ENCODE measurements around the gene RNF213. TPM values are rescaled to one million over a fixed set of nuclear protein-coding genes. Genes with fewer than 3 reads are reported as not detected.
A peak's percentile ranks its signal among the peaks of the same experiment; 100 is the strongest.

The RNF213 gene
- total RNA-seq, 6 experiments from 2014 or later: 59.1 to 87.7 (median 73.0) TPM

DNA sequence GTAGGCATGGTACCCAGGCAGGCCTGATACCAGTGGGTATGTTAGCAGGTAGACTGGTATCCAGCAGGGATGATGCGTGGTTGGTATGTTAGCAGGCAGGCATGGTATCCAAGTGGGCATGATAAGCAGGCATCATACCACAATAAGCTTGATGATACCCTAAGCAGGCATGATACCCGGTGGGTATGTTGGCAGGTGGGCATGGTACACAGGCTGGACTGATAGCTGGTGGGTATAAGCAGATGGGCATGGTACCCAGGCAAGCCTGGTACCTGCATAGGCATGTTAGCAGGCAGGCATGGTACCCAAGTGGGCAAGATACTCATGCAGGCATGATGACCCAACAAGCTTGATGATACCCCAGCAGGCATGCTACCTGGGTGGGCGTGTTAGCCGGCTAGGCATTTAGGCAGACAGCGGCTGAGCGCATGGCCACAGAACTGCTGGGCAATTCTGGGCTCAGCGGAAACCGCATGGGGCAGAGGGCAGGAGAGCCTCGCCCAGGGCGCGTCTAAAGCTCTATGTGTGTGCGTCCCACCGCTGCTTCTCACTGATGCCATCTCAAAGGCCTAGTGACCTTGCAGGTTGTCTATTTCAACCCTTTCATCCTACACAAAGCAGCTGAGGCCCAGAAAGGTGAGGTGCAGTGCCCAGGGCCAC is 42.8 kb upstream of the RNF213 start:
- intact Hi-C loops (cut with DNase I): no loop called here
- WGBS (ENCODE audit: insufficient coverage, low coverage, low lambda C conversion rate, missing lambda C conversion rate): 88% methylated on average over 8 of the region's 13 CpGs
- ATAC-seq (no peak), DNase-seq (no peak)
- H3K9me3 ChIP-seq: no peaks in the 10 kb centered on the region
- no peaks in the 10 kb centered on the region for H3K27me3 ChIP-seq
- no peak overlapping the region for H3K4me3 ChIP-seq
- TF ChIP-seq POLR2A (IDR thresholded peaks at IDR 0.05): no peak
- TF ChIP-seq, protein P1, sequence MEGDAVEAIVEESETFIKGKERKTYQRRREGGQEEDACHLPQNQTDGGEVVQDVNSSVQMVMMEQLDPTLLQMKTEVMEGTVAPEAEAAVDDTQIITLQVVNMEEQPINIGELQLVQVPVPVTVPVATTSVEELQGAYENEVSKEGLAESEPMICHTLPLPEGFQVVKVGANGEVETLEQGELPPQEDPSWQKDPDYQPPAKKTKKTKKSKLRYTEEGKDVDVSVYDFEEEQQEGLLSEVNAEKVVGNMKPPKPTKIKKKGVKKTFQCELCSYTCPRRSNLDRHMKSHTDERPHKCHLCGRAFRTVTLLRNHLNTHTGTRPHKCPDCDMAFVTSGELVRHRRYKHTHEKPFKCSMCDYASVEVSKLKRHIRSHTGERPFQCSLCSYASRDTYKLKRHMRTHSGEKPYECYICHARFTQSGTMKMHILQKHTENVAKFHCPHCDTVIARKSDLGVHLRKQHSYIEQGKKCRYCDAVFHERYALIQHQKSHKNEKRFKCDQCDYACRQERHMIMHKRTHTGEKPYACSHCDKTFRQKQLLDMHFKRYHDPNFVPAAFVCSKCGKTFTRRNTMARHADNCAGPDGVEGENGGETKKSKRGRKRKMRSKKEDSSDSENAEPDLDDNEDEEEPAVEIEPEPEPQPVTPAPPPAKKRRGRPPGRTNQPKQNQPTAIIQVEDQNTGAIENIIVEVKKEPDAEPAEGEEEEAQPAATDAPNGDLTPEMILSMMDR (IDR thresholded peaks at IDR 0.05): no peak
- peaks cover 0 to 6% (median 2%) of the 10 kb centered on the region in 4 donors for H3K4me1 ChIP-seq
- H3K36me3 ChIP-seq: peaks cover 0 to 16% (median 0%) of the 10 kb centered on the region in 4 donors
- H3K27ac ChIP-seq: no peak overlapping the region

DNA sequence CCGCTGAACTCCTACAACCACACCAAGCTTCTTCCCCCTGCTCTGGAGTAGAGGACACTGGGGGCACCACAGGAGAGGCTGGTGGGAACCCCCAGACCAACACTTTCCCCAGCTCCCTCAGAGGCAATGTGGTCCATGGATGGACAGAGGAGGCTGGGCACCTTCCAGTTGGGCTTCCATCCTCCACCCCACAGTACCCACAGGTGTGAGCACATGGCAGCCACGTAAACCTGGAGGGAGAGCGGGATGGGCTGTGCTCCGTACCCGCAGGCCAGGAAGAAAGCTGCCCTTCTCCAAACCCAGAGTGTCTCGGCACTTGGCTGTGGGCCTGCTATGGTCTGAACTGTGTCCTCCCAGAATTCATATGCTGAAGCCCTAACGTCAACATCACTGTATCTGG is 42.3 kb upstream of the RNF213 start:
- 56% methylated on average over 2 of the region's 7 CpGs for WGBS (ENCODE audit: insufficient coverage, low coverage, low lambda C conversion rate, missing lambda C conversion rate)
- Histone ChIP-seq H3K9me3 (no peaks in the 10 kb centered on the region), H3K27me3 (no peaks in the 10 kb centered on the region), H3K4me1 (peaks cover 0 to 6% (median 2%) of the 10 kb centered on the region in 4 donors), H3K4me3 (no peak overlapping the region), H3K36me3 (peaks cover 0 to 16% (median 0%) of the 10 kb centered on the region in 4 donors), H3K27ac (no peak overlapping the region)
- DNase-seq (no peak), ATAC-seq (no peak)
- intact Hi-C loops (cut with DNase I): no loop called here
- TF ChIP-seq, protein P1 (IDR thresholded peaks at IDR 0.05): no peak
- no peak for TF ChIP-seq POLR2A (IDR thresholded peaks at IDR 0.05)

DNA sequence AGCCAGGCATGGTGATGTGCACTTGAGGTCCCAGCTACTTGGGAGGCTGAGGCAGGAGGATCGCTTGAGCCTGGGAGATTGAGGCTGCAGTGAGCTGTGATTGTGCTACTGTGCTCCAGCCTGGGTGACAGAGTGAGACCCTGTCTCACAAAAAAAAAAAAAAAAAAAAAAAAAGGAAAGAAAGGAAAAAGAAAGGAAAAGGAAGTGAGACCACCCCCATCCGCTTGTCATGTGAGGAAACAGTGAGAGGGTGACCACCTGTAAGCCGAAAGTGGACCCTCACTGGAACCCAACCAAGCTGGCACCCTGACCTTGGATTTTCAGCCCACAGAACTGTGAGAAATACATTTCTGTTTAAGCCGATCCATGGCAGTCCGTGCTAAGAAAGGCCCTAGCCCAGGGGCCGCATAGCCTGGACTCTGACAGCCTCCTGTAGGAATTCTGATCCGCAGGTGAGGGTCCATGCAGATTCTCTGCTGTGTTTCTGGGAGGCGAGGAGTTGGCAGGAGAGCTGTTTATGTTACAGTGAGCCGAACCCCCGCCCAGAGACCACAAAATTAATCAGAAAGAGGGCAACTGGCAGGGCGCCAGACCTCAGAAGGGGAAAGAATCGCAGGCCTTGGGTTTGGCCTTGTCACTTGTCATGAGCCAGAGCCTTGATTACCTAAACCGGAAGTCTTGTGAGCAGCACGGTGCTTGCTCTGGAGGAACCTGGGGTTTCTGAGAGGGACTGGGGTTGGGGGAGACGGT is 41.5 kb upstream of the RNF213 start:
- Histone ChIP-seq H3K4me1 (peaks cover 0 to 6% (median 2%) of the 10 kb centered on the region in 4 donors), H3K9me3 (no peaks in the 10 kb centered on the region), H3K27ac (peak overlapping the region; percentile 72 to 89 (median 80)), H3K27me3 (no peaks in the 10 kb centered on the region), H3K4me3 (peak overlapping the region; percentile 86 to 95 (median 93)), H3K36me3 (peaks cover 0 to 15% (median 0%) of the 10 kb centered on the region in 4 donors)
- WGBS (ENCODE audit: insufficient coverage, low coverage, low lambda C conversion rate, missing lambda C conversion rate): 27% methylated on average over 12 of the region's 15 CpGs
- ATAC-seq (peak; percentile 53 to 70 (median 62)), DNase-seq (peak; percentile 76)
- intact Hi-C loops (cut with DNase I): no loop called here
- TF ChIP-seq, protein P1 (IDR thresholded peaks at IDR 0.05): no peak
- TF ChIP-seq POLR2A (IDR thresholded peaks at IDR 0.05): no peak

DNA sequence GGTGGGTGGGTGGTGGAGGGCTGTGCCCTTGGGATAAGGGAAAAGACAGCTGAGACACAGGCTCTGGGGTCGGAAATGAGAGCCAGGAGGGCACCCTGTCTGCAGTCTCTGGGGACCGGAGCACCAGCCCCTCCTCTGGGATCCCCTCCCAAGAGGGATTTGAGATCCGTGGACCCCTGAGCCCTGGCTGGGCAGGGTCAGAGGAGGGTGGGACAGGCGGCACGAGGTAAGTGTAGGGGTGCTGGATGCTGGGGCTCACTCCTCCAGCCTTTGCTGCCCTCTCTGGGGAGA is 40.9 kb upstream of the RNF213 start:
- Histone ChIP-seq H3K27me3 (no peaks in the 10 kb centered on the region), H3K4me3 (peak overlapping the region; percentile 86 to 95 (median 93)), H3K4me1 (peaks cover 0 to 6% (median 2%) of the 10 kb centered on the region in 4 donors), H3K27ac (peak overlapping the region; percentile 72 to 89 (median 80)), H3K36me3 (peaks cover 0 to 10% (median 0%) of the 10 kb centered on the region in 4 donors), H3K9me3 (no peaks in the 10 kb centered on the region)
- DNase-seq (no peak), ATAC-seq (peak in 2 of 4 donors; percentile 8 to 18)
- TF ChIP-seq, protein P1 (IDR thresholded peaks at IDR 0.05): no peak
- no peak for TF ChIP-seq POLR2A (IDR thresholded peaks at IDR 0.05)
- intact Hi-C loops (cut with DNase I): no loop called here
- no CpG with 5 or more reads among the region's 5 CpGs for WGBS (ENCODE audit: insufficient coverage, low coverage, low lambda C conversion rate, missing lambda C conversion rate)
